SH-SY5Y (cell line): ENCODE data around the gene NRSN2.

Experiments used
- GATA2 ChIP-seq: IDR thresholded peaks from 2 replicates; pipeline ENCODE4 v1.6.1; 2011; ENCODE audit warnings: mild to moderate bottlenecking, low read depth, low read length
- GATA3 ChIP-seq: IDR thresholded peaks from 2 replicates; pipeline ENCODE4 v1.6.1; 2011; ENCODE audit warnings: low read depth, mild to moderate bottlenecking, low read length, moderate library complexity

DNA sequence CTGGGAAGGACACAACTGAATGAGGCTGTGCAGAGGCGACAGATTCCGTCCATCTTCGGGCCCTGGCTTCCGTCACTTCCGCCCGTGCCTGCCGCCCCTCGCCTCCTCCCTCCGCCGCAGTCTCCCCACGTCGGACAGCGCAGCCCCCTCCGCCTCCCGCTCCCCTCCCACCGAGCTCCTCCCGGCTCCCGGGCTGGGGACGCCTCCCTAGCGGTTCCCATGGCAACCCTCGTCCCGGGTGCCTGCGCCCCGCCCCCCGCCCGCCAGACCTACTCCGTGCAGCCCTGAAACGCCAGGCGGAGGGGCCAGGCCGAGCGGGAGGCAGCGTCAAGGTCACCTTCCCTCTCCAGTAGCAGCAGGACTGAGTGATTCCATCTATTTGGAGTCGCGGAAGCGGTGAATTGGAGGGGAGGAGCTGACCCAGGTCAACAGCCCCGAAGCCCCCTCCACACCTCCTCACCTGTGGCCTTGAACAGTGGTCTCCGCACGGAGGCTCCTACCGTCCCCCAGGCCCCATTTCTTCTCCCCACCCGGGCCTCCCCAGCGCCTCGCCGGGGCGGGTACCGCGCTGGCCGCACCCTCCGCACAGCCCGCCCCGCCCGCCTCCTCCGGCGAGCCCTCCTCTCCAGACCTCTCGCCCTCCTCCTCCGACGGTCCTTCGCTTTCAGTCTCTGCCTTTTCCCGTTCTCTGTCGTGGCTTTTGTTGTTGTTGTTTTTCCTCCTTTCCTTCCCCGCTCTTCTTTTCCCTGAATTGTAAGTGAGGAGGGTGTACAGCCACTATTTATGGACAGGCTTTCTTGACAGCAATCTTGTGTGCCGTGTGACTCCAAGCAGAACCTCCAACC lies 951 bp downstream of the NRSN2 start:
- TF ChIP-seq GATA3 = no peak
- 0 out of 2 replicates have a peak, but pooled peaks have one; percentile 13 for TF ChIP-seq GATA2
